Stromal cell of bone marrow (primary cell): ENCODE data around the gene ZBTB5.
A peak's percentile ranks its signal among the peaks of the same experiment; 100 is the strongest.
"Not testable (repeated sequence)": the region's sequence is repeated elsewhere in the genome, so short reads cannot be mapped to it uniquely, and the experiment has no call there.

Experiments used
- DNase-seq: peaks from one replicate; pipeline ENCODE4 v3.0.0-alpha.2; 2012; ENCODE audit warnings: low read depth

ZBTB5 gene

GRCh38 chr9:37485389-37486255 is 20.4 kb upstream of the ZBTB5 start, which contains the start of gene POLR1E:
POLR1E (plus strand) TSS chr9:37485948; CDS start chr9:37486048, 100 bp downstream.
- DNase-seq: peak; percentile 80

DNA sequence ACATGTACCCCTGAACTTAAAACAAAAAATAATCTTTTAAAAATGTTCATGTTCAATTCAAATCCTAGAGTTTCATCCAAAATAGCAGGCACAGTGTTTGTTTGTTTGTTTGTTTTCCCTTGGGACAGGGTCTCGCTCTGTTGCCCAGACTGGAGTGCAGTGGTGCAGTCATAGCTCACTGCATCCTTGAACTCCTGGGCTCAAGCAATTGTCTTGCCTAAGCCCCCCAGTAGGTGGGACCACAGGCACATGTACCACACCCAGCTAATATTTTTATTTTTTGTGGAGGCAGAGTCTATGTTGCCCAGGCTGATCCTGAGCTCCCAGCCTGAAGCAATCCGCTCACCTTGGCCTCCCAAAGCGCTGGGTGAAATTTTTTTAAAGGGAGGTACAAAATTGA is 15.5 kb upstream of the ZBTB5 start:
- no peak for DNase-seq

DNA sequence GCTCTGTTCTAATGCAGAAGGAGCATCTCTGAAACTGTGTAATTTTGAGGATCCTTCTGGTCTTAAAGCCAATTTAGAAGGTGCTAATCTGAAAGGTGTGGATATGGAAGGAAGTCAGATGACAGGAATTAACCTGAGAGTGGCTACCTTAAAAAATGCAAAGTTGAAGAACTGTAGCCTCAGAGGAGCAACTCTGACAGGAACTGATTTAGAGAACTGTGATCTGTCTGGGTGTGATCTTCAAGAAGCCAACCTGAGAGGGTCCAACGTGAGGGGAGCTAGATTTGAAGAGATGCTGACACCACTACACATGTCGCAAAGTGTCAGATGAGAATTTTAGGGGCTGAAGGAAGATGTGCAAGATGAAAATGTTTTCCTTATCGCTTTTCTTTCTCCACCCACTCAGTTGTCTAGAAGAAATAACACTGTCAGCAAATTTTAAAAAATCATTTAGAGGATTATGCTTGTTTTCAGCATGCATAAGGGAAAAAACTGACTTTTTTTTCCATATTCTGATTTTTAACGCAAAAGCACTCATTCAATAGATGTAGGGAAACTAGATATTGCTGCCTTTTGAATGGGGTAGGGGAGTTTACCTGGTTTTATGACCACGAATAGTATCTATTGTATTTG is 12.9 kb upstream of the ZBTB5 start:
- not testable (repeated sequence) for DNase-seq

GRCh38 chr9:37477443-37477842 is 12.2 kb upstream of the ZBTB5 start:
- not testable (repeated sequence) for DNase-seq

GRCh38 chr9:37476930-37477329 is 11.7 kb upstream of the ZBTB5 start:
- DNase-seq: no peak

DNA sequence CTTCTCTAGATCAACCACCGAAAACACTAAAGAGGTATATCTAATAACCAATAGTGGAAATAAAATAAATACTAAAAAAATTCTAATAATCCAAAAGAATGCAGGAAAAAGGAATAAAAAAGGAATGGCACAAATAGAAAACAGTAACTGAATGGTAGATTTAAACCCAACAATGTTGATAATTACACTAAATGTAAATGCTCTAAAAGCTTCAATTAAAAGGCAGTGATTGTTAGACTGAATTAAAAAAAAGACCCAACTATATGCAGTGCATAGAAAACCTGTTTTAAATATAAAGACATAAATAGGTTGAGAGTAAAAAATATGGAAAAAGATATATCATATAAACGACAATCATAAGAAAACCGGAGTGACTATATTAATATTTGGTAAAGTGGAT is 9.2 kb upstream of the ZBTB5 start:
- DNase-seq: no peak

DNA sequence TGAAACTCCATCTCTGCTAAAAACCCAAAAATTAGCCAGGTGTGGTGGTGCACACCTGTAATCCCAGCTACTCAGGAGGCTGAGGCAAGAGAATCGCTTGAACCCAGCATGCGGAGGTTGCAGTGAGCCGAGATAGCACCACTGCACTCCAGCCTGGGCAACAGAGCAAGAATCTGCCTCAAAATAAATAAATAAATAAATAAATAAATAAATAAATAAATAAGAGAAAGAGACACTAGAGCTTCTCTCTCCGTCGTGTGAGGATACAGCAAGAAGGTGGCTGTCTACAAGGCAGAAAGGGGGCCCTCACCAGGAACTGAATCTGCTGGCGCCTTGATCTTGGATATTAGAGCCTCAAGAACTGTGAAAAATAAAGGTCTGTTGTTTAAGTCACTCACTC is 8.7 kb upstream of the ZBTB5 start:
- not testable (repeated sequence) for DNase-seq

GRCh38 chr9:37471942-37472684 is 6.9 kb upstream of the ZBTB5 start:
- DNase-seq: peak; percentile 63

DNA sequence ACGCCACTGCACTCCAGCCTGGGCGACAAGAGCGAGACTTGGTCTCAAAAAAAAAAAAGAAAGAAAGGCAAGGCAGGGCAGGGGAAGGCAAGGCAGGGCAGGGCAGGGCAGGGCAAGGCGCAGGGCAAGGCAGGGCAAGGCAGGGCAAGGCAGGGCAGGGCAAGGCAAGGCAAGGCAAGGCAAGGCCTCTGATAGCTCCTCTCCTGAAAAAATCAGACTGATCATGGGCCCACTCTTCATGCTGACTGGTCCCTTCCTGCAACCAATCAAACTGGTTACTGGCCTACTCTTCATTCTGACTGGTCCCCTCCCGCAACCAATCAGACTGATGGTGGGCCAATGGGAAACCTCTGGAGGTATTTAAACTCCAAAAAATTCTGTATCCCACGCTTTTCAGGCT is 3.4 kb upstream of the ZBTB5 start:
- no peak for DNase-seq

GRCh38 chr9:37467530-37467929 is 2.3 kb upstream of the ZBTB5 start:
- not testable (repeated sequence) for DNase-seq

DNA sequence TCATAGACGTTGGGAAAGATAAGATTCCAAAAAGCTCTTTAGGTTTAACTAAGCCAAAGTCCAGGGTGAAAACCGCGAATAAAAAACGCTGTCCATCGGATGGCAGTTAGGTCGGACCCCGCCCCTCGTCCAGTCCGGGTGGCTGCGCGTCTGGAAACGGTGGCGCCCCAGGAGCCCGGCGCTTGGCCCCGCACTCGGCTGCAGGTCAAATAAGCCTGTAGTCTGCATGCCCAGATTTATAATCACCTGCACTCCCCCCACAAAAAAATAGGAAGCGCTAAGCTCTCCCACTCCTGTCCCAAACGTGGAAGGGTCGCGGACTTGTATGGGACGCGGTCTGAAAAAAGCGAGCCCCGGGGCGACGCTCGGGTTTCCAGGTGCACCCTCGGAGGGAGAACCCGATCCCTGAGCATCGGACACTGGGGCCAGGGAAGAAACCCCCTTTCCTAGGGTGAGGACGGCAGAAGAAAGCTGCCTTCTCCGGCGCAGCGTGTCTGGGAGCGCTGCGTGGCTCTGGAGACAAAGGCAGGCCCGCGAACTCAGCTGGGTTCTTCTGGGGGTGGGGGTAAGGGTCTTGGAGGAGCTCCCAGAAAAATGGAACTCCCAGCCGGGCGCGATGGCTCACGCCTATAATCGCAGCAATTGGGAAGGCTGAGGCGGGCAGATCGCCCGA is 923 bp upstream of the ZBTB5 start:
- peak; percentile 80 for DNase-seq

DNA sequence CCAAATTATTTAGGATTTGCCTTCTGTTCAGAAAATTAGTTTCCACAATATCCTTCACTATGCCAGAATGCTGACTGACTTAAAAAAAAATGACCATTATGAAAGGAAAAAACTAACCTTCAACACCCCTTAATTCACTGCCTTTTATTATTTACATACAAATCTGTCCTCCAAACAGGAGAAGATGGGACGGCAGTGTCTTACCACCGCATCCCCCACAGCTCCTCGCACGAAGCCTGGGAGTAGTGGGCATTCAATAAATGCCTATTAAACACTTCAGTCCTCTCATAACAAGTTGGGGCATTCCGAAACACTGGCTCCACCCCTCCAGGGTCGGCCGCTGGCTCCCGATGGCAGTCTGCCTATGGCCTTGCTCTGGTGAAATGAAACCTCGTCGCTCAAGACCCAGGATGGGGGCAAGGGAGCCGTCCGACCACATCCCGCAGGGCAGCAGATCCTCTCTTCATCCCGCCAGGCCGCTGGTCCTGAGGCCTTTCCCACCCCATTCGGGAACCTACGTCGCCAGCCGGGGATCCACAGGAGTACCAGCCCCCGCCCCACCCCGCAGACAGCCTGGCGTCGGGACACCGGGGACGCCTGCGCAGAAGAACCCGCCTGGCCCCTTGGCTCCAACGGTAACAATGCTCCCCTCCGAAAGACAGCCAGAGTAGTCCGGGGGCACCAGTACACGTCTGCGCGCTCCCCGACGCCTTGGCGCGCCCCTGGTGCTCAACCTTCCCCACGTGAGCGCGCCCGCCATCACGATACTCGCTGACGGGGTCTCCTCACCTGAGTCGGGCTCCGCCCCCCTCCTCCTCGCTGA is 613 bp downstream of the ZBTB5 start:
- peak; percentile 42 for DNase-seq

- no peak for DNase-seq
Observed at GRCh38 chr9:37464006-37464405, 1.2 kb downstream of the ZBTB5 start.

DNA sequence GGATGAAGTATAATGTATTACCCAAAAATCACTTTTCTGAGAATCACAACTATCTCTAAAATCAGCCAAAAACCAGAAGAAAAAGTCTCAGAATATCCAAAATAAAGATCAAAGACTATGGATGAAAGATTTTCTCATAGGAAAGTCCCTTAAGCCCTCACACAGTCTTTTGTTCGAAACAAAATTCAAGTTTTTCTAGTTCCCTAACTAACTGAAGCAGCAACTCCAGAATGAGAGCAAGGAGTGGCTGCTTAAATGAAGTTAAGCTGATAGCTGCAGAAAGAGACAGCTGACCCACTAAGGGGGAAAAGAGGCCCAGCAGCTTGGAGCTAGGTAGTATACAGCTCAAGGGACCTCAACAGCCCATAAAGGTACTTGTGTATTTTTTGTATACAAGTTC is 8.4 kb downstream of the ZBTB5 start:
- no peak for DNase-seq

DNA sequence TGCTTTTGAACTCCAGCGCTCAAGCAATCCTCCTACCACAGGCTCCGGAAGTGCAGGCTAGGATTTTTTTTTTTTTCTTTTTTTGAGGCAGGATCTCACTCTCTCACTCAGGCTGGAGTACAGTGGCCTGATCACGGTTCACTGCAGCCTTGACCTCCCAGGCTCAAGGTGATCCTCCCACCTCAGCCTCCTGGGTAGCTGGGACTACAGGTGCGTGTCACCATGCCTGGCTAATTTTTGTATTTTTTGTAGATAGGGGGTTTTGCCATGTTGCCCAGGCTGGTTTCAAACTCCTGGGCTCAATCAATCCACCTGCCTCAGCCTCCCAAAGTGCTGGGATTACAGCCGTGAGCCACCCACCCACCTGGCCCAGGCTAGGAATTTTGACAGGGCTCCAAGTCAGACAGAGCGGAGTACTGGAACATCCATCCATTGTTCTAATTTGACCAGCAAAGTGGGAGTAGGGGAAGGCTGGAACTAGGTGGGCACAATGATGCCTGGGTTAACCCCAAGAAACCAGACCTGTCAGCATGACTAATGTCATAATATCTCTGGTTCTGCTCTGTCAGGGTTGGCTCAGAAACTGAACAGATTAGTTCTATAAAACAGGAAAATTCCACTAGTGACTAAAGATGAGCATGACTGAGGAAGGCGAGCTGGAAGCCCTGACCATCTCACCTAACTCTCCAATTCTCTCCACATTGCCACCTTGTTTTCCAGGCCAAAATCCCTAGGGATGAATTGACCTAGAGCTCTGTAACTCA is 9.2 kb downstream of the ZBTB5 start:
- no peak for DNase-seq

- no peak for DNase-seq
Observed at GRCh38 chr9:37454238-37454637, 11.0 kb downstream of the ZBTB5 start.

- DNase-seq: no peak
Observed at GRCh38 chr9:37453827-37454226, 11.4 kb downstream of the ZBTB5 start.

DNA sequence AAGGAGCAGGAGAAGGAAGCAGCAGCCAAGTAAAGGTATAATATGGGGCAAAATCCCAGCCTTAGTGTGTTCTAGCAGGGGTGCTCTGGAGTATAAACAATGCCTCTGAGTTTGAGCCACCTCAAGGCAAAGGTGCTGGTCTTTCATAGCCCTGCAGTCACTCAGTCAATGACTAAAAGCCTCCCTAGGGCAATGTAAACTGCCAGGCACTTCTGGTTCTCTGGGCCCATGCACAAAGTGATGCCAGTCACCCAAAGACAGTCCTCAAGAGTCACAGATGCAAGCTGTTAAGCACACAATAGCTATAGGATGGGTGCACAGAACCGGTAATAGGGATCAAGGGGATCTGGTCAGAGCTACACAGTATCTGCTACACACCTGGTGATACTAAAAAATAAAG is 12.6 kb downstream of the ZBTB5 start:
- no peak for DNase-seq

DNA sequence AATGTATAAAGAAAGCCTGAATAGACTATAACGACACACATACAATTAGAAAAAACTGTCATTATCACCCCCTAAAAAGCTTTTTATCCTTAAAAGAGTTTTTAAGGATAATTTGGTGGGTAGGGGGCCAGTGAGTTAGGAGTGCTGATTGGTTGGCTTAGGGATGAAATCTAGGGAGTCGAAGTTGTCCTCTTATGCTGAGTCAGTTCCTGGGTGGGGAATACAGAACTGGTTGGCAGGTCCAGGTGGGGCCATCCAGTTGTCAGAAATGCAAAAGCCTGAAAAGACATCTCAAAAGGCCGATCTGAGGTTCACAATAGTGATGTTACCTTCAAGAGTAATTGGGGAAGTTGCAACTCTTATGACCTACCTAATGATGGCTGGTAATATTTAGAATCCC is 13.6 kb downstream of the ZBTB5 start:
- DNase-seq: no peak

GRCh38 chr9:37449862-37450632 is 15.2 kb downstream of the ZBTB5 start:
- no peak for DNase-seq
